IPS-11a (cell line): Measurements from ENCODE around the gene NFS1.
"Not testable (repeated sequence)": the region's sequence is repeated elsewhere in the genome, so short reads cannot be mapped to it uniquely, and the experiment has no call there.

Experiments
- H3K4me3 ChIP-seq: one replicate; pipeline ENCODE4 v1.5.1; 2013; ENCODE audit warnings: low read depth, low read length, control low read depth

NFS1 gene

GRCh38 chr20:35729836-35730582 lies 30.9 kb upstream of the NFS1 start:
- H3K4me3 ChIP-seq = no peak overlapping the region

- no peak overlapping the region for H3K4me3 ChIP-seq
Observed at GRCh38 chr20:35729283-35729807, 30.2 kb upstream of the NFS1 start.

GRCh38 chr20:35726842-35727711 lies 27.9 kb upstream of the NFS1 start:
- no peak overlapping the region for H3K4me3 ChIP-seq

GRCh38 chr20:35724321-35725230 lies 25.4 kb upstream of the NFS1 start:
- no peak overlapping the region for H3K4me3 ChIP-seq

- not testable (repeated sequence) for H3K4me3 ChIP-seq
Observed at GRCh38 chr20:35723652-35724320, 24.6 kb upstream of the NFS1 start.

- not testable (repeated sequence) for H3K4me3 ChIP-seq
Observed at GRCh38 chr20:35723275-35723639, 24.1 kb upstream of the NFS1 start.

GRCh38 chr20:35721621-35722020 lies 22.5 kb upstream of the NFS1 start:
- H3K4me3 ChIP-seq = no peak overlapping the region

GRCh38 chr20:35721219-35721618 lies 22.1 kb upstream of the NFS1 start:
- no peak overlapping the region for H3K4me3 ChIP-seq

GRCh38 chr20:35720165-35721123 lies 21.3 kb upstream of the NFS1 start:
- H3K4me3 ChIP-seq = no peak overlapping the region

- no peak overlapping the region for H3K4me3 ChIP-seq
Observed at GRCh38 chr20:35719717-35720116, 20.6 kb upstream of the NFS1 start.

GRCh38 chr20:35718972-35719635 lies 20.0 kb upstream of the NFS1 start:
- no peak overlapping the region for H3K4me3 ChIP-seq

GRCh38 chr20:35718321-35718720 lies 19.2 kb upstream of the NFS1 start:
- not testable (repeated sequence) for H3K4me3 ChIP-seq

GRCh38 chr20:35716330-35716729 lies 17.2 kb upstream of the NFS1 start:
- no peak overlapping the region for H3K4me3 ChIP-seq

GRCh38 chr20:35715652-35716051 lies 16.5 kb upstream of the NFS1 start:
- no peak overlapping the region for H3K4me3 ChIP-seq

- no peak overlapping the region for H3K4me3 ChIP-seq
Observed at GRCh38 chr20:35714127-35714526, 15.0 kb upstream of the NFS1 start.

GRCh38 chr20:35713120-35713519 lies 14.0 kb upstream of the NFS1 start:
- not testable (repeated sequence) for H3K4me3 ChIP-seq

GRCh38 chr20:35711588-35712209 lies 12.5 kb upstream of the NFS1 start:
- no peak overlapping the region for H3K4me3 ChIP-seq

GRCh38 chr20:35710884-35711587 lies 11.9 kb upstream of the NFS1 start:
- no peak overlapping the region for H3K4me3 ChIP-seq
